Thoracic aorta endothelial cell (primary cell): ENCODE measurements around the gene HEXA. TPM values are rescaled to one million over a fixed set of nuclear protein-coding genes. Genes with fewer than 3 reads are reported as not detected.

Experiments used
- total RNA-seq: library from RNA; depleted of rRNA; stranded (reverse); fragments of >200 nt; gene quantifications from 2 replicates; pipeline ENCODE4 v1.2.3, GENCODE V29; 2012

HEXA gene
- total RNA-seq, result 41.2 and 53.2 TPM in 2 replicates

DNA sequence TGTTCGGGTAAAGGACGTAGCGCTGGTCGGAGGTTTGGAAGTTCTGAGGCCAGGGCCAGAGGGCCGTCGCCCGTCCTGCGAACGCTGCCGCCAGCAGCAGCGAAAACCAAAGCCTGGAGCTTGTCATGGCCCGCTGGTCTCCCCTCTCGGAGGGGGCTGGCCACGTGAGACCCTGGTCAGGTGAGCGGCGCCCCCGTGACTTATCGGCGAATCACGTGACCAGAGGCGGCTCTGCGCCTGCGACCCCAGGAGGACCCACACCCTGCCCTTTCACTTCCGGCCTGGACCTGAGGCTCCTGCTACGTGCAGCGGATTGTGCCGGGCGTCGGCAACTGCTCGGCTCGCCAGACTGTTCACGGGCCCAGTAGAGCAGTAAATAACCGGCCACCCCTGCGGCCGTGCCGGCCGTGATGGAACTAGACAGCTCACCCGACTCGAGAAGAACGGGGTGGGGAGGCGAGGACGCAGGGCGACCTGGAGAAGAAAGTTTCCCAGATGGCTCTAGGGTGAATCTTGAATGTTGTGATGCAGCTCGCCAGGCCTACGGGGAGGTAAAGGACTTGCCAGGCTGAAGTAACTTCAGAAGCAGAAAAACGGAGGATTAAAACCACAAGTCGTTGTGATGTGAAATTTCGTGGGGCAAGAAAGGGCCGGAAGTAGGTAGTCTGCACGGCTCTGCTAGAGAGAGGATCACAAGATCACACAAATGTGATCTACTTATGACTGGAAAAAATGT is at the start of gene HEXA:
Gene HEXA (minus strand): TSS at position 169 of the 736 bp plus-strand sequence. CDS start 42 bp downstream, at position 127.

GRCh38 chr15:72397796-72398588 is 22.2 kb upstream of the HEXA start, which contains the start of gene TMEM202:
Gene TMEM202 (plus strand): TSS chr15:72398305. CDS start chr15:72398327, 22 bp downstream.

GRCh38 chr15:72319985-72320671 is 55.7 kb downstream of the HEXA start, which contains the start of gene CELF6:
Gene CELF6 (minus strand): TSS chr15:72320157. CDS start chr15:72319874, 283 bp downstream.

Other genes starting within 250 kb of the HEXA start
- 0.72 TPM in 1 of 2 replicates, not detected in the other for gene GRAMD2A, start 178.2 kb downstream of the HEXA start, total RNA-seq
- gene PKM, start 144.8 kb downstream of the HEXA start, total RNA-seq, result 1,320 and 1,470 TPM in 2 replicates
- gene PARP6, start 103.5 kb downstream of the HEXA start, total RNA-seq, result 17.7 and 20.4 TPM in 2 replicates
- 0.07 TPM in 1 of 2 replicates, not detected in the other for gene CELF6, start 55.9 kb downstream of the HEXA start, total RNA-seq
- not detected in 2 replicates for gene TMEM202, start 22.3 kb upstream of the HEXA start, total RNA-seq
- gene ARIH1, start 98.3 kb upstream of the HEXA start, total RNA-seq, result 59.6 and 63.4 TPM in 2 replicates